Endodermal cell (in vitro differentiated cells): ENCODE measurements around the gene TMEM17. TPM values are rescaled to one million over a fixed set of nuclear protein-coding genes. Genes with fewer than 3 reads are reported as not detected.

ENCODE experiments used
- DNase-seq: peaks from one replicate; pipeline ENCODE4 v3.0.0-alpha.2; 2017
- H3K27ac ChIP-seq: 2 replicates; pipeline ENCODE4 v1.5.1; 2013; ENCODE audit warnings: mild to moderate bottlenecking, low read depth, low read length, moderate library complexity
- H3K27me3 ChIP-seq: 2 replicates; pipeline ENCODE4 v1.6.1; 2013; ENCODE audit warnings: mild to moderate bottlenecking, low read length, moderate library complexity; ENCODE audit not compliant: insufficient read depth, control insufficient read depth, poor library complexity, severe bottlenecking
- H3K36me3 ChIP-seq: 2 replicates; pipeline ENCODE4 v1.7.0; 2013; ENCODE audit warnings: mild to moderate bottlenecking, low read length, moderate library complexity; ENCODE audit not compliant: control insufficient read depth, insufficient read depth
- H3K4me1 ChIP-seq: one replicate; pipeline ENCODE4 v1.7.0; 2013; ENCODE audit warnings: low read length; ENCODE audit not compliant: control insufficient read depth, insufficient read depth
- H3K4me3 ChIP-seq: 2 replicates; pipeline ENCODE4 v1.5.1; 2013; ENCODE audit warnings: mild to moderate bottlenecking, low read length, moderate library complexity
- H3K9ac ChIP-seq: 2 replicates; pipeline ENCODE4 v1.6.1; 2013; ENCODE audit warnings: mild to moderate bottlenecking, low read length, moderate library complexity; ENCODE audit not compliant: poor library complexity, severe bottlenecking; ENCODE audit errors: extremely low read depth
- H3K9me3 ChIP-seq: 2 replicates; pipeline ENCODE4 v1.6.1; 2013; ENCODE audit warnings: mild to moderate bottlenecking, low read length, moderate library complexity; ENCODE audit not compliant: control insufficient read depth
- H3K27ac Mint-ChIP-seq: 2 replicates; pipeline ENCODE4 v1.8.0; 2020; ENCODE audit warnings: mixed read lengths
- H3K27me3 Mint-ChIP-seq: 2 replicates; pipeline ENCODE4 v1.8.0; 2021; ENCODE audit warnings: mild to moderate bottlenecking, mixed read lengths; ENCODE audit not compliant: insufficient read depth
- H3K36me3 Mint-ChIP-seq: 2 replicates; pipeline ENCODE4 v1.8.0; 2020; ENCODE audit warnings: low read depth, mixed read lengths
- H3K4me1 Mint-ChIP-seq: 2 replicates; pipeline ENCODE4 v1.8.0; 2020; ENCODE audit warnings: mixed read lengths
- H3K4me3 Mint-ChIP-seq: 2 replicates; pipeline ENCODE4 v1.8.0; 2020; ENCODE audit warnings: mild to moderate bottlenecking, moderate library complexity, mixed read lengths
- H3K9me3 Mint-ChIP-seq: 2 replicates; pipeline ENCODE4 v1.8.0; 2020; ENCODE audit warnings: mild to moderate bottlenecking, mixed read lengths
- WGBS, 2 experiments: methylation state at CpG; one replicate each; pipeline versions ENCODE4 v1.1.5 to v1.1.7; 2013; ENCODE audit warnings: missing lambda C conversion rate in 2 of 2, mixed read lengths in 1 of 2; ENCODE audit not compliant: insufficient coverage in 1 of 2, insufficient read length in 1 of 2; 5-methylcytosine and 5-hydroxymethylcytosine counted together
- total RNA-seq, 2 donors: library from RNA; stranded (reverse); fragmentation: NEBNext Ultra II Directional in 1 of 2; extraction: Animal tissue kit (Norgen Biotek cat#: 25700) in 1 of 2; gene quantifications; 2 replicates in 1 of 2; 3 replicates in 1 of 2; pipeline ENCODE4 v1.2.1, GENCODE V29; 2021
- TF ChIP-seq, protein P1 (sequence below): fragments of 200-600 bp; sonication (generic); conservative IDR thresholded peaks from 2 replicates; pipeline ENCODE4 v1.5.0; 2021; ENCODE audit warnings: antibody characterized with exemption, mild to moderate bottlenecking

Gene TMEM17
- total RNA-seq, 2 donors from 2014 or later = 1.8 to 2.0 TPM

DNA sequence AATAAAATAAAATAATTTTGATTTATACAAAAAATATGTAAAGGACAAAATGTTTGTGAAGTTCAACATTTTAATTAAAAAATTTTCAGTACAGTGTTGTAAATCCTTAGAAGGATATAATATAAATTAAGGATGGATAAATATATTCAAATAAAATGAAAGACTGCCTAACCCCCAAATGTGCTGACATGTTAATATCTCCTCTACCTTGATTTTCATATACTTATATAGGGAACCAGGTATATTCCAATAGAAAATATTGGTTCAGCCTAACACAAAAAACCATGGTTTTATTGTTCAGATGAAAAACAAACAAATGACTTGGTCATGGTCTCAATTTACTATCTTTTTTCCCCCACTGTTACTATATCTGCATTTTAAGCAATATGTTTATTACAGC, 7.3 kb downstream of the TMEM17 start:
- no peaks in the 10 kb centered on the region for H3K27me3 Mint-ChIP-seq
- Histone ChIP-seq H3K9me3 (no peaks in the 10 kb centered on the region), H3K27me3 (no peaks in the 10 kb centered on the region), H3K27ac (no peak overlapping the region), H3K36me3 (no peaks in the 10 kb centered on the region), H3K4me3 (no peak overlapping the region), H3K4me1 (no peaks in the 10 kb centered on the region), H3K9ac (no peak overlapping the region)
- H3K9me3 Mint-ChIP-seq = no peaks in the 10 kb centered on the region
- H3K4me3 Mint-ChIP-seq = no peak overlapping the region
- H3K4me1 Mint-ChIP-seq = peaks cover 17% of the 10 kb centered on the region
- no peaks in the 10 kb centered on the region for H3K36me3 Mint-ChIP-seq
- TF ChIP-seq, protein P1, sequence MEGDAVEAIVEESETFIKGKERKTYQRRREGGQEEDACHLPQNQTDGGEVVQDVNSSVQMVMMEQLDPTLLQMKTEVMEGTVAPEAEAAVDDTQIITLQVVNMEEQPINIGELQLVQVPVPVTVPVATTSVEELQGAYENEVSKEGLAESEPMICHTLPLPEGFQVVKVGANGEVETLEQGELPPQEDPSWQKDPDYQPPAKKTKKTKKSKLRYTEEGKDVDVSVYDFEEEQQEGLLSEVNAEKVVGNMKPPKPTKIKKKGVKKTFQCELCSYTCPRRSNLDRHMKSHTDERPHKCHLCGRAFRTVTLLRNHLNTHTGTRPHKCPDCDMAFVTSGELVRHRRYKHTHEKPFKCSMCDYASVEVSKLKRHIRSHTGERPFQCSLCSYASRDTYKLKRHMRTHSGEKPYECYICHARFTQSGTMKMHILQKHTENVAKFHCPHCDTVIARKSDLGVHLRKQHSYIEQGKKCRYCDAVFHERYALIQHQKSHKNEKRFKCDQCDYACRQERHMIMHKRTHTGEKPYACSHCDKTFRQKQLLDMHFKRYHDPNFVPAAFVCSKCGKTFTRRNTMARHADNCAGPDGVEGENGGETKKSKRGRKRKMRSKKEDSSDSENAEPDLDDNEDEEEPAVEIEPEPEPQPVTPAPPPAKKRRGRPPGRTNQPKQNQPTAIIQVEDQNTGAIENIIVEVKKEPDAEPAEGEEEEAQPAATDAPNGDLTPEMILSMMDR = no peak
- no peak for DNase-seq
- no peak overlapping the region for H3K27ac Mint-ChIP-seq

DNA sequence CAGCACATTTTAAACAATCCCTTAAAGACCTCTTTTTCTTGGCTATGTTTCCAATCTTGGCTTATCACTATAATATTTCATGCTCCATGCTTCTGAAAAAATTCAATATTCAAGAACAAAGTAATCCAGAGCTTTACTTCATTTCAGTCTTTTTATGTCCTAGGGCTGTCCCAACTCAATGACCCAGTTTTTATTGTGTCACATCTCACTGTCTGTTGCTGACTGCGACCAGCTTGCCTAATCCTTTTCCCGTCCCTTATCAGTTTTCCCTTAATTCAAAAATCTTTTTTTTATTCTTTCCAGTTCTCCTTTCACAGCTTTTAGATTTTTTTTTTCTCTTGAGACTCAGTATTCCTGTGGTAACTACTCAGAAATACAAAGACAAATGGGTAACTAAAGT, 10.2 kb downstream of the TMEM17 start:
- no peak for DNase-seq
- TF ChIP-seq, protein P1 = no peak
- Mint-ChIP-seq H3K4me3 (no peak overlapping the region), H3K9me3 (no peaks in the 10 kb centered on the region), H3K4me1 (peaks cover 12% of the 10 kb centered on the region), H3K27ac (no peak overlapping the region), H3K27me3 (no peaks in the 10 kb centered on the region), H3K36me3 (no peaks in the 10 kb centered on the region)
- Histone ChIP-seq H3K36me3 (no peaks in the 10 kb centered on the region), H3K4me1 (no peaks in the 10 kb centered on the region), H3K27me3 (no peaks in the 10 kb centered on the region), H3K27ac (no peak overlapping the region), H3K4me3 (no peak overlapping the region), H3K9me3 (no peaks in the 10 kb centered on the region), H3K9ac (no peak overlapping the region)
- whole genome bisulfite sequencing, 2 experiments = 82 to 83% methylated on average over 2 of the region's 2 CpGs

DNA sequence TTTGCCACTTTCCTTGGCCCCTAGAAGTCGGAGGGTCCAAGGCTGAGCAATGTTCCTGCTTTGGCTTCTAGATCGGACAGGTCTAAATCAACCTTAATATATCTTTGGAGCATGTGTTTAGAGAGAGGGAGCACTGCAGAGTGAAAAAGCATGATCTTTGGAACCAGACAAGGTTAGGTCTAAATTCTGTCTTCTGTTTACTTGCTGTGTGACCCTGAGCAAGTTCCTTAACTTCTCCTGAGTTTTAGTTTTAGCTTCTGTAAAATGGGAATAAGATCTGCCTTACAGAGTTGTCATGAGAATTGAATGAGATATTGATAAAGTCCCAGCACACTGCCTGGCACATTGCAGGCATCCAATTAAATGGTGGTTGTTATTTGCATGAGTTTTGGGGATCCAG, 13.9 kb downstream of the TMEM17 start:
- Histone ChIP-seq H3K27ac (no peak overlapping the region), H3K27me3 (no peaks in the 10 kb centered on the region), H3K9ac (no peak overlapping the region), H3K9me3 (no peaks in the 10 kb centered on the region), H3K4me1 (no peaks in the 10 kb centered on the region), H3K36me3 (no peaks in the 10 kb centered on the region), H3K4me3 (no peak overlapping the region)
- H3K9me3 Mint-ChIP-seq = no peaks in the 10 kb centered on the region
- WGBS, 2 experiments = 86 to 91% methylated on average over 1 to 2 of the region's 2 CpGs
- H3K4me3 Mint-ChIP-seq = no peak overlapping the region
- no peaks in the 10 kb centered on the region for H3K36me3 Mint-ChIP-seq
- H3K4me1 Mint-ChIP-seq = peaks cover 4% of the 10 kb centered on the region
- TF ChIP-seq, protein P1 = no peak
- DNase-seq = no peak
- no peaks in the 10 kb centered on the region for H3K27me3 Mint-ChIP-seq
- H3K27ac Mint-ChIP-seq = no peak overlapping the region
